GM19452 (cell line): Measurements from ENCODE around the gene MAP4K4.

Source experiments
- ATAC-seq: cut with Tn5 transposase; IDR thresholded peaks from one replicate; pipeline ENCODE4 v1.9.1; 2021; ENCODE audit not compliant: unreplicated experiment

The MAP4K4 gene

GRCh38 chr2:101692041-101692440, 5.5 kb upstream of the MAP4K4 start:
- no peak for ATAC-seq

GRCh38 chr2:101692766-101693165, 4.7 kb upstream of the MAP4K4 start:
- no peak for ATAC-seq

GRCh38 chr2:101693991-101694588, 3.4 kb upstream of the MAP4K4 start:
- ATAC-seq = no peak

- no peak for ATAC-seq
These were observed 1.0 kb upstream of the MAP4K4 start for GRCh38 chr2:101696272-101697123.

GRCh38 chr2:101698014-101698843, 722 bp downstream of the MAP4K4 start:
- ATAC-seq = peak; percentile 27

GRCh38 chr2:101698844-101699754, 1.6 kb downstream of the MAP4K4 start:
- ATAC-seq = no peak

- ATAC-seq = no peak
These were observed 2.4 kb downstream of the MAP4K4 start for GRCh38 chr2:101699755-101700461.

- ATAC-seq = no peak
These were observed 6.5 kb downstream of the MAP4K4 start for GRCh38 chr2:101704046-101704466.

GRCh38 chr2:101704816-101705578, 7.5 kb downstream of the MAP4K4 start:
- ATAC-seq = no peak

- no peak for ATAC-seq
These were observed 8.8 kb downstream of the MAP4K4 start for GRCh38 chr2:101706121-101706818.

GRCh38 chr2:101706819-101707177, 9.3 kb downstream of the MAP4K4 start:
- ATAC-seq = peak; percentile 55

GRCh38 chr2:101710036-101710435, 12.5 kb downstream of the MAP4K4 start:
- no peak for ATAC-seq

GRCh38 chr2:101710471-101711318, 13.2 kb downstream of the MAP4K4 start:
- ATAC-seq = peak; percentile 53

GRCh38 chr2:101714118-101714517, 16.6 kb downstream of the MAP4K4 start:
- no peak for ATAC-seq

- peak; percentile 69 for ATAC-seq
These were observed 19.8 kb downstream of the MAP4K4 start for GRCh38 chr2:101717071-101717845.

GRCh38 chr2:101718479-101718878, 21.0 kb downstream of the MAP4K4 start:
- ATAC-seq = no peak

- ATAC-seq = no peak
These were observed 21.6 kb downstream of the MAP4K4 start for GRCh38 chr2:101718993-101719571.
